CD14-positive monocyte (primary cell): ENCODE data around the gene PDK2. TPM values are rescaled to one million over a fixed set of nuclear protein-coding genes. Genes with fewer than 3 reads are reported as not detected.
A peak's percentile ranks its signal among the peaks of the same experiment; 100 is the strongest.

Source experiments
- DNase-seq, 3 donors: peaks; one replicate each; pipeline ENCODE4 v3.0.0-alpha.2; 2011 to 2022
- H2AFZ ChIP-seq: 2 replicates; pipeline ENCODE4 v1.6.0; 2012; ENCODE audit warnings: mild to moderate bottlenecking, low read depth, low read length, inconsistent platforms; ENCODE audit not compliant: insufficient read depth, poor library complexity, severe bottlenecking
- H3K27ac ChIP-seq, 2 donors: 1 replicate in 1 of 2; 2 replicates in 1 of 2; pipeline ENCODE4 v1.5.1; 2012 to 2013; ENCODE audit warnings: low read length in 2 of 2, control low read depth in 1 of 2, inconsistent platforms in 1 of 2, low read depth in 1 of 2, mild to moderate bottlenecking in 1 of 2
- H3K27me3 ChIP-seq, 2 donors: one replicate each; pipeline versions ENCODE4 v1.6.0 to v1.6.1; 2011 to 2013; ENCODE audit warnings: low read length in 2 of 2; ENCODE audit not compliant: control insufficient read depth in 2 of 2, insufficient read depth in 2 of 2
- H3K36me3 ChIP-seq, 2 donors: replicated peaks in 1 of 2; 1 replicate in 1 of 2; 2 replicates in 1 of 2; pipeline versions ENCODE4 v1.5.1 to v1.6.1; 2012 to 2013; ENCODE audit warnings: low read length in 2 of 2, control low read depth in 1 of 2, inconsistent platforms in 1 of 2, mild to moderate bottlenecking in 1 of 2; ENCODE audit not compliant: insufficient read depth in 2 of 2, control insufficient read depth in 1 of 2
- H3K4me1 ChIP-seq, 2 donors: 1 replicate in 1 of 2; 2 replicates in 1 of 2; pipeline versions ENCODE4 v1.5.1 to v1.6.1; 2012 to 2013; ENCODE audit warnings: low read length in 2 of 2, control low read depth in 1 of 2, inconsistent platforms in 1 of 2, mild to moderate bottlenecking in 1 of 2, moderate library complexity in 1 of 2; ENCODE audit not compliant: insufficient read depth in 2 of 2, control insufficient read depth in 1 of 2
- H3K4me2 ChIP-seq: replicated peaks from 2 replicates; pipeline ENCODE3; 2012; ENCODE audit warnings: low read length, moderate library complexity, mild to moderate bottlenecking; ENCODE audit not compliant: poor library complexity, severe bottlenecking; ENCODE audit errors: extremely low read depth
- H3K4me3 ChIP-seq, 3 experiments: fragments of 200-600 bp in 1 of 3; sonication (generic) in 1 of 3; replicated peaks in 1 of 3; 1 replicate in 2 of 3; 2 replicates in 1 of 3; pipeline ENCODE4 v1.5.1; 2011 to 2013; ENCODE audit warnings: low read length in 3 of 3, mild to moderate bottlenecking in 3 of 3, control low read depth in 2 of 3, low read depth in 2 of 3, inconsistent platforms in 1 of 3, moderate library complexity in 1 of 3
- H3K79me2 ChIP-seq: 2 replicates; pipeline ENCODE4 v1.6.0; 2012; ENCODE audit warnings: mild to moderate bottlenecking, control low read depth, inconsistent platforms, low read length, moderate library complexity; ENCODE audit not compliant: insufficient read depth
- H3K9ac ChIP-seq: 2 replicates; pipeline ENCODE4 v1.6.0; 2017; ENCODE audit warnings: low read length, mild to moderate bottlenecking; ENCODE audit not compliant: insufficient read depth, poor library complexity, severe bottlenecking
- H3K9me3 ChIP-seq, 2 donors: replicated peaks in 1 of 2; 1 replicate in 1 of 2; 2 replicates in 1 of 2; pipeline versions ENCODE4 v1.5.1 to v1.6.1; 2012 to 2013; ENCODE audit warnings: low read length in 2 of 2, control low read depth in 1 of 2; ENCODE audit not compliant: control insufficient read depth in 1 of 2, insufficient read depth in 1 of 2
- H4K20me1 ChIP-seq: 2 replicates; pipeline ENCODE4 v1.6.0; 2012; ENCODE audit warnings: mild to moderate bottlenecking, low read length, control low read depth, moderate library complexity; ENCODE audit not compliant: insufficient read depth
- H3K27ac Mint-ChIP-seq, 7 donors: one replicate each; pipeline ENCODE4 v1.8.0; 2020; ENCODE audit warnings: mild to moderate bottlenecking in 7 of 7, mixed read lengths in 7 of 7, moderate library complexity in 6 of 7, inconsistent platforms in 2 of 7
- H3K27me3 Mint-ChIP-seq, 3 donors: one replicate each; pipeline ENCODE4 v1.8.0; 2021 to 2022; ENCODE audit warnings: low read depth in 3 of 3, mild to moderate bottlenecking in 3 of 3, mixed read lengths in 3 of 3, moderate library complexity in 3 of 3, inconsistent platforms in 1 of 3
- H3K36me3 Mint-ChIP-seq, 2 donors: one replicate each; pipeline ENCODE4 v1.8.0; 2020; ENCODE audit warnings: mixed read lengths in 2 of 2, inconsistent platforms in 1 of 2, mild to moderate bottlenecking in 1 of 2
- H3K4me1 Mint-ChIP-seq: one replicate; pipeline ENCODE4 v1.8.0; 2020; ENCODE audit warnings: mild to moderate bottlenecking, mixed read lengths
- H3K4me3 Mint-ChIP-seq, 2 donors: one replicate each; pipeline ENCODE4 v1.8.0; 2020; ENCODE audit warnings: mild to moderate bottlenecking in 2 of 2, mixed read lengths in 2 of 2, moderate library complexity in 1 of 2
- H3K9me3 Mint-ChIP-seq, 7 donors: one replicate each; pipeline ENCODE4 v1.8.0; 2020 to 2022; ENCODE audit warnings: mixed read lengths in 7 of 7, mild to moderate bottlenecking in 6 of 7, moderate library complexity in 6 of 7, inconsistent platforms in 2 of 7
- CTCF ChIP-seq: fragments of 200-600 bp; IDR thresholded peaks from one replicate; pipeline ENCODE4 v1.8.0; 2022; ENCODE audit warnings: antibody characterized with exemption, mild to moderate bottlenecking
- WGBS: methylation state at CpG from one replicate; pipeline ENCODE4 v1.1.5; 2013; ENCODE audit warnings: missing lambda C conversion rate; ENCODE audit not compliant: insufficient coverage; 5-methylcytosine and 5-hydroxymethylcytosine counted together
- intact Hi-C, 2 donors: fragments of 100-400 bp; cut with micrococcal nuclease; formaldehyde crosslinking; loops; one replicate each; pipeline versions ENCODE4 v1.15.0 to v1.15.1; 2023
- polyA plus RNA-seq, 3 donors: library from polyadenylated mRNA; depleted of rRNA in 1 of 3; unstranded in 2 of 3; stranded (reverse) in 1 of 3; fragments of 300-500 nt in 2 of 3; fragments of >200 nt in 1 of 3; fragmentation: Illumina TruSeq in 2 of 3; gene quantifications; 1 replicate in 2 of 3; 2 replicates in 1 of 3; pipeline ENCODE4 v1.2.3, GENCODE V29; 2012 to 2021

PDK2 gene
- polyA plus RNA-seq, 3 donors = 15.9 to 43.0 (median 23.4) TPM

- H3K4me1 Mint-ChIP-seq = peaks cover 24% of the 10 kb centered on the region
- no peak overlapping the region for H3K27ac Mint-ChIP-seq
- no peak overlapping the region for H3K4me2 ChIP-seq
- H3K9ac ChIP-seq = no peak overlapping the region
- peaks cover 7% of the 10 kb centered on the region for H3K79me2 ChIP-seq
- H3K4me3 Mint-ChIP-seq = no peak overlapping the region
- H2AFZ ChIP-seq = no peak overlapping the region
- H3K27me3 ChIP-seq = no peaks in the 10 kb centered on the region
- peaks cover 27 to 47% of the 10 kb centered on the region in 2 donors for H3K36me3 Mint-ChIP-seq
- H3K36me3 ChIP-seq = peaks cover 15 to 18% of the 10 kb centered on the region in 2 donors
- H3K4me3 ChIP-seq = no peak overlapping the region
- intact Hi-C loops = no loop called here
- peaks cover 16 to 22% of the 10 kb centered on the region in 2 donors for H3K4me1 ChIP-seq
- TF ChIP-seq CTCF = no peak
- DNase-seq = no peak
- H3K27me3 Mint-ChIP-seq = peaks cover 1 to 3% (median 1%) of the 10 kb centered on the region in 3 donors
- no peaks in the 10 kb centered on the region for H3K9me3 ChIP-seq
- 86% methylated on average over 1 of the region's 5 CpGs for WGBS
- no peaks in the 10 kb centered on the region for H4K20me1 ChIP-seq
- no peak overlapping the region for H3K27ac ChIP-seq
- H3K9me3 Mint-ChIP-seq = no peaks in the 10 kb centered on the region
These were observed 3.9 kb downstream of the PDK2 start for GRCh38 chr17:50099003-50099402.

GRCh38 chr17:50100480-50100883 lies 5.3 kb downstream of the PDK2 start:
- H3K4me1 Mint-ChIP-seq = peaks cover 15% of the 10 kb centered on the region
- DNase-seq = no peak
- Histone ChIP-seq H3K27me3 (no peaks in the 10 kb centered on the region), H2AFZ (no peak overlapping the region), H3K4me1 (peaks cover 11% of the 10 kb centered on the region in 2 donors), H3K9ac (no peak overlapping the region), H4K20me1 (no peaks in the 10 kb centered on the region), H3K4me2 (no peak overlapping the region), H3K4me3 (no peak overlapping the region), H3K79me2 (peaks cover 5% of the 10 kb centered on the region), H3K27ac (no peak overlapping the region), H3K36me3 (peaks cover 20 to 21% of the 10 kb centered on the region in 2 donors), H3K9me3 (no peaks in the 10 kb centered on the region)
- H3K4me3 Mint-ChIP-seq = no peak overlapping the region
- no peak for TF ChIP-seq CTCF
- no peaks in the 10 kb centered on the region for H3K9me3 Mint-ChIP-seq
- peak overlapping the region in 1 of 7 donors; percentile 3 for H3K27ac Mint-ChIP-seq
- peaks cover 1 to 3% (median 1%) of the 10 kb centered on the region in 3 donors for H3K27me3 Mint-ChIP-seq
- H3K36me3 Mint-ChIP-seq = peaks cover 33 to 55% of the 10 kb centered on the region in 2 donors
- intact Hi-C loops = no loop called here
- WGBS = 100% methylated on average over 1 of the region's 5 CpGs
